Stimulated activated CD8-positive, alpha-beta memory T cell treated with anti-CD3 and anti-CD28 coated beads, Interleukin-15, amount 100 ng/mL, for 4 hours (primary cell): ENCODE results near the gene NEAT1.

Source experiments
- DNase-seq, 2 donors: peaks; one replicate each; pipeline ENCODE4 v3.0.0-alpha.2; 2020; ENCODE audit warnings: low read depth in 2 of 2

The NEAT1 gene

GRCh38 chr11:65389294-65389980 is 33.2 kb upstream of the NEAT1 start:
- no peak for DNase-seq

- DNase-seq = no peak
Measured at GRCh38 chr11:65390099-65390941, 32.3 kb upstream of the NEAT1 start.

GRCh38 chr11:65390996-65391395 is 31.6 kb upstream of the NEAT1 start:
- DNase-seq = no peak

- no peak for DNase-seq
Measured at GRCh38 chr11:65392186-65392829, 30.3 kb upstream of the NEAT1 start.

- DNase-seq = no peak
Measured at GRCh38 chr11:65392899-65393298, 29.7 kb upstream of the NEAT1 start.

GRCh38 chr11:65393513-65394079 is 29.0 kb upstream of the NEAT1 start:
- DNase-seq = no peak

- DNase-seq = no peak
Measured at GRCh38 chr11:65394125-65394536, 28.5 kb upstream of the NEAT1 start.

GRCh38 chr11:65395961-65396530 is 26.6 kb upstream of the NEAT1 start:
- DNase-seq = no peak

GRCh38 chr11:65396769-65397745 is 25.5 kb upstream of the NEAT1 start:
- no peak for DNase-seq

- no peak for DNase-seq
Measured at GRCh38 chr11:65398362-65398910, 24.2 kb upstream of the NEAT1 start.

GRCh38 chr11:65399249-65399648 is 23.3 kb upstream of the NEAT1 start:
- DNase-seq = no peak

GRCh38 chr11:65399845-65400244 is 22.8 kb upstream of the NEAT1 start:
- no peak for DNase-seq

GRCh38 chr11:65400307-65401072 is 22.1 kb upstream of the NEAT1 start:
- no peak for DNase-seq

- no peak for DNase-seq
Measured at GRCh38 chr11:65401073-65401802, 21.4 kb upstream of the NEAT1 start.

GRCh38 chr11:65401803-65402248 is 20.8 kb upstream of the NEAT1 start:
- DNase-seq = no peak

GRCh38 chr11:65402790-65403189 is 19.8 kb upstream of the NEAT1 start:
- DNase-seq = no peak

- DNase-seq = no peak
Measured at GRCh38 chr11:65403607-65404121, 18.9 kb upstream of the NEAT1 start.

- DNase-seq = no peak
Measured at GRCh38 chr11:65404210-65404609, 18.4 kb upstream of the NEAT1 start.
